K562 (cell line): Measurements from ENCODE around the gene ZDHHC3. TPM values are rescaled to one million over a fixed set of nuclear protein-coding genes. Genes with fewer than 3 reads are reported as not detected.

Experiments used
- ATAC-seq: fragments of 200-7000 bp; cut with Tn5 transposase; 3 replicates; pipeline ENCODE4 v1.9.1; 2020; ENCODE audit warnings: moderate library complexity
- BruUV-seq: library from RNA; stranded (reverse); fragments of 400-500 nt; replicated peaks from 2 replicates; lab custom pipeline; 2021; lab: Mats Ljungman, UMichigan
- CTCF ChIA-PET: fragments of 300-600 bp; formaldehyde crosslinking; extraction: SDS; loops from one replicate; lab custom pipeline; 2021; ENCODE audit warnings: low intra/inter-chr PET ratio; lab: Yijun Ruan, JAX
- POLR2A ChIA-PET: fragments of 300-600, 350-650 bp; sonication (Branson Sonifier 250); formaldehyde crosslinking; extraction: SDS; loops from one replicate; lab custom pipeline; 2021; ENCODE audit warnings: antibody characterized with exemption, inconsistent platforms; lab: Yijun Ruan, JAX
- DNase-seq, 4 experiments: peaks; one replicate each; pipeline versions ENCODE4 v3.0.0 to v3.0.0-alpha.2; 2011 to 2018; ENCODE audit warnings: low spot score in 3 of 4, mixed read lengths in 3 of 4; ENCODE audit errors: extremely low read depth in 1 of 4
- FAIRE-seq: peaks from 2 replicates; lab custom pipeline; 2011; peaks lifted over from hg19 to GRCh38; lab: Jason Lieb, UNC
- H2AFZ ChIP-seq: 2 replicates; pipeline ENCODE4 v1.6.0; 2011; ENCODE audit warnings: low read depth, low read length, control low read depth, inconsistent platforms
- H3K27ac ChIP-seq: fragments of 200-600 bp; 3 replicates; pipeline ENCODE4 v1.8.0; 2011; ENCODE audit warnings: low read depth, mild to moderate bottlenecking, control low read depth, inconsistent platforms, low read length, moderate library complexity, mixed read lengths; ENCODE audit errors: extremely low read depth
- H3K27me3 ChIP-seq, 2 experiments: fragments of 300-600 bp in 1 of 2; 2 replicates in 1 of 2; 3 replicates in 1 of 2; pipeline versions ENCODE4 v1.6.0 to v1.8.0; 2011; ENCODE audit warnings: inconsistent platforms in 2 of 2, low read length in 2 of 2, mild to moderate bottlenecking in 1 of 2, mixed read lengths in 1 of 2, moderate library complexity in 1 of 2; ENCODE audit not compliant: control insufficient read depth in 2 of 2, insufficient read depth in 2 of 2
- H3K36me3 ChIP-seq: fragments of 300-600 bp; 3 replicates; pipeline ENCODE4 v1.8.0; 2011; ENCODE audit warnings: mild to moderate bottlenecking, low read length, inconsistent platforms; ENCODE audit not compliant: control insufficient read depth, insufficient read depth
- H3K4me1 ChIP-seq, 2 experiments: fragments of 200-600 bp in 1 of 2; replicated peaks in 1 of 2; 2 replicates in 1 of 2; 3 replicates in 1 of 2; pipeline versions ENCODE4 v1.5.1 to v1.8.0; 2011; ENCODE audit warnings: inconsistent platforms in 2 of 2, low read length in 2 of 2, mild to moderate bottlenecking in 1 of 2, mixed read lengths in 1 of 2, moderate library complexity in 1 of 2; ENCODE audit not compliant: control insufficient read depth in 2 of 2, insufficient read depth in 2 of 2
- H3K4me2 ChIP-seq: 2 replicates; pipeline ENCODE4 v1.6.1; 2011; ENCODE audit warnings: low read length, control low read depth, inconsistent platforms, mixed read lengths; ENCODE audit not compliant: insufficient read depth
- H3K4me3 ChIP-seq: fragments of 200-600 bp; sonication (generic), shearing (Covaris generic); 2 replicates; pipeline ENCODE4 v1.5.1; 2016; ENCODE audit warnings: control low read depth, inconsistent platforms
- H3K79me2 ChIP-seq: fragments of 200-600 bp; 3 replicates; pipeline ENCODE4 v1.8.0; 2011; ENCODE audit warnings: low read length, inconsistent platforms; ENCODE audit not compliant: control insufficient read depth, insufficient read depth
- H3K9ac ChIP-seq, 2 experiments: 2 replicates each; pipeline versions ENCODE4 v1.6.0 to v1.6.1; 2011; ENCODE audit warnings: low read depth in 2 of 2, low read length in 2 of 2, control low read depth in 1 of 2, inconsistent platforms in 1 of 2, mild to moderate bottlenecking in 1 of 2, mixed read lengths in 1 of 2; ENCODE audit not compliant: insufficient read depth in 1 of 2
- H3K9me1 ChIP-seq: one replicate; pipeline ENCODE4 v1.6.0; 2011; ENCODE audit warnings: inconsistent platforms, mild to moderate bottlenecking, low read length, moderate library complexity; ENCODE audit not compliant: control insufficient read depth, insufficient read depth
- H3K9me3 ChIP-seq: replicated peaks from 2 replicates; pipeline ENCODE4 v1.5.1; 2011; ENCODE audit warnings: low read depth, low read length, inconsistent platforms; ENCODE audit not compliant: control insufficient read depth, insufficient read depth
- H4K20me1 ChIP-seq: replicated peaks from 2 replicates; pipeline ENCODE4 v1.6.1; 2011; ENCODE audit warnings: low read length, inconsistent platforms, mixed read lengths; ENCODE audit not compliant: control insufficient read depth, insufficient read depth
- ARHGAP35 ChIP-seq: fragments of 450-650 bp; IDR thresholded peaks from 2 replicates; pipeline ENCODE4 v1.6.1; 2018; ENCODE audit not compliant: partially characterized antibody
- GTF2E2 ChIP-seq: fragments of 200-800 bp; sonication (Bioruptor generic); IDR thresholded peaks from 2 replicates; pipeline ENCODE4 v1.6.1; 2016; ENCODE audit warnings: missing genetic modification characterization, missing compliant biosample characterization
- KAT7 ChIP-seq: sonication (generic); formaldehyde crosslinking; IDR thresholded peaks from 2 replicates; pipeline ENCODE4 v1.8.0; 2022; ENCODE audit warnings: missing genetic modification reagents, mild to moderate bottlenecking, borderline replicate concordance
- NR2F6 ChIP-seq: fragments of 450-650 bp; formaldehyde crosslinking; IDR thresholded peaks from 2 replicates; pipeline ENCODE4 v1.4.0; 2020; ENCODE audit warnings: mild to moderate bottlenecking
- ZBTB17 ChIP-seq: fragments of 450-650 bp; formaldehyde crosslinking; IDR thresholded peaks from 2 replicates; pipeline ENCODE4 v1.4.0; 2020; ENCODE audit warnings: mild to moderate bottlenecking
- WGBS: fragments of 100-300 bp; shearing (Covaris generic); methylation state at CpG from one replicate; pipeline ENCODE4 v1.1.6; 2016; ENCODE audit warnings: low coverage, mixed read lengths; ENCODE audit not compliant: insufficient coverage; ENCODE audit errors: missing lambda C conversion rate; 5-methylcytosine and 5-hydroxymethylcytosine counted together
- in situ Hi-C: fragments of 300-500 bp; cut with MboI; formaldehyde crosslinking; loops from 4 replicates; pipeline ENCODE4 v1.15.0; 2018; ENCODE audit warnings: inconsistent platforms, mixed read lengths
- intact Hi-C: fragments of 100-400 bp; cut with micrococcal nuclease; formaldehyde crosslinking; loops from 2 replicates; pipeline ENCODE4 v1.14.2; 2022
- polyA plus RNA-seq, 8 experiments: library from polyadenylated mRNA; depleted of rRNA in 4 of 8; stranded (reverse) in 5 of 8; unstranded in 3 of 8; fragments of >200 nt; fragmentation: Nextera tagmentation in 2 of 8; fragmentation: Illumina TruSeq in 1 of 8; extraction: Ambion mirVana in 2 of 8; extraction: Trizol in 1 of 8; gene quantifications; 2 replicates each; pipeline versions ENCODE4 v1.2.1 to v1.2.3, GENCODE V29; 2011 to 2014; ENCODE audit warnings: inconsistent platforms in 1 of 8, missing spikeins in 1 of 8
- total RNA-seq, 7 experiments: library from RNA; depleted of rRNA in 6 of 7; stranded (reverse); fragments of >200 nt in 6 of 7; fragmentation: Illumina TruSeq in 2 of 7; extraction: Trizol in 2 of 7; gene quantifications; 2 replicates each; pipeline versions ENCODE4 v1.2.1 to v1.2.3, GENCODE V29; 2011 to 2021; ENCODE audit warnings: low replicate concordance in 1 of 7
- TF ChIP-seq, protein P1 (sequence below): sonication (generic); formaldehyde crosslinking; IDR thresholded peaks from 2 replicates; pipeline ENCODE4 v1.8.1; 2023; ENCODE audit warnings: mild to moderate bottlenecking, missing genetic modification reagents

Gene ZDHHC3
- total and polyA plus RNA-seq, 9 of the 15 experiments (the other 6 are each of a cell fraction or from before 2014, with no cell fraction given), result 10.3 to 120 (median 67.2) TPM

DNA sequence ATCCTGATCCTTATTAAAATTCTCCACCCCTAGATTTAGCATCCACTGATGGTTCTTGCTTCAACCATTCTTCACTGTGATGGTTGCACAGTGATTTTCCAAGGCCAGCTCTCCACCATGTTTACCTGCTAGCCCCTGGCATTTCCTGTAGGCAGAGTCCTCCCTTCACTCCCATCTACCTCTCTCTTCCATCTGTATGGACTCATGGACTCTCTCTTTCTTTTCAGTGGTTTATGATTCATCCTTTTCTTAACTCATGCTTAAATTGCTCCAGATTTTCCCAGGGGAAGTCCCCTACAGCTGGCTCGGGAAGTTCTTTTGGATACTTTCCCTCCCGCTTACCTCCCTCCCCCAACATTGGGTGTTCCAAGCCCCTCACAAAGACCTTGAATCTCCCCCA is 82.9 kb downstream of the ZDHHC3 start:
- Histone ChIP-seq H3K27ac (no peak overlapping the region), H3K9me3 (no peaks in the 10 kb centered on the region), H2AFZ (no peak overlapping the region), H3K27me3 (peaks cover 18 to 41% of the 10 kb centered on the region in 2 experiments), H4K20me1 (no peaks in the 10 kb centered on the region), H3K79me2 (no peaks in the 10 kb centered on the region), H3K4me1 (no peaks in the 10 kb centered on the region), H3K9ac (no peak overlapping the region), H3K36me3 (no peaks in the 10 kb centered on the region), H3K9me1 (no peaks in the 10 kb centered on the region), H3K4me3 (no peak overlapping the region), H3K4me2 (no peak overlapping the region)
- no TSS peak for BruUV-seq
- 0% methylated on average over 2 of the region's 2 CpGs for WGBS
- DNase-seq (no peak), ATAC-seq (no peak), FAIRE-seq (no peak)
- in situ Hi-C loops, result no loop called here
- TF ChIP-seq ARHGAP35, result no peak
- TF ChIP-seq NR2F6, result no peak
- no peak for TF ChIP-seq KAT7
- no peak for TF ChIP-seq ZBTB17 (CRISPR knock-in tag)
- TF ChIP-seq, protein P1, sequence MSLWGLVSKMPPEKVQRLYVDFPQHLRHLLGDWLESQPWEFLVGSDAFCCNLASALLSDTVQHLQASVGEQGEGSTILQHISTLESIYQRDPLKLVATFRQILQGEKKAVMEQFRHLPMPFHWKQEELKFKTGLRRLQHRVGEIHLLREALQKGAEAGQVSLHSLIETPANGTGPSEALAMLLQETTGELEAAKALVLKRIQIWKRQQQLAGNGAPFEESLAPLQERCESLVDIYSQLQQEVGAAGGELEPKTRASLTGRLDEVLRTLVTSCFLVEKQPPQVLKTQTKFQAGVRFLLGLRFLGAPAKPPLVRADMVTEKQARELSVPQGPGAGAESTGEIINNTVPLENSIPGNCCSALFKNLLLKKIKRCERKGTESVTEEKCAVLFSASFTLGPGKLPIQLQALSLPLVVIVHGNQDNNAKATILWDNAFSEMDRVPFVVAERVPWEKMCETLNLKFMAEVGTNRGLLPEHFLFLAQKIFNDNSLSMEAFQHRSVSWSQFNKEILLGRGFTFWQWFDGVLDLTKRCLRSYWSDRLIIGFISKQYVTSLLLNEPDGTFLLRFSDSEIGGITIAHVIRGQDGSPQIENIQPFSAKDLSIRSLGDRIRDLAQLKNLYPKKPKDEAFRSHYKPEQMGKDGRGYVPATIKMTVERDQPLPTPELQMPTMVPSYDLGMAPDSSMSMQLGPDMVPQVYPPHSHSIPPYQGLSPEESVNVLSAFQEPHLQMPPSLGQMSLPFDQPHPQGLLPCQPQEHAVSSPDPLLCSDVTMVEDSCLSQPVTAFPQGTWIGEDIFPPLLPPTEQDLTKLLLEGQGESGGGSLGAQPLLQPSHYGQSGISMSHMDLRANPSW (CRISPR knock-in tag), result no peak
- TF ChIP-seq GTF2E2 (tag), result no peak
- ChIA-PET CTCF (no interaction called here), POLR2A (no interaction called here)
- intact Hi-C loops, result no loop called here
